ENCODE measurements around the gene ESPN.
"Not testable (repeated sequence)": the region's sequence is repeated elsewhere in the genome, so short reads cannot be mapped to it uniquely, and the experiment has no call there.

ESPN gene, protein sequence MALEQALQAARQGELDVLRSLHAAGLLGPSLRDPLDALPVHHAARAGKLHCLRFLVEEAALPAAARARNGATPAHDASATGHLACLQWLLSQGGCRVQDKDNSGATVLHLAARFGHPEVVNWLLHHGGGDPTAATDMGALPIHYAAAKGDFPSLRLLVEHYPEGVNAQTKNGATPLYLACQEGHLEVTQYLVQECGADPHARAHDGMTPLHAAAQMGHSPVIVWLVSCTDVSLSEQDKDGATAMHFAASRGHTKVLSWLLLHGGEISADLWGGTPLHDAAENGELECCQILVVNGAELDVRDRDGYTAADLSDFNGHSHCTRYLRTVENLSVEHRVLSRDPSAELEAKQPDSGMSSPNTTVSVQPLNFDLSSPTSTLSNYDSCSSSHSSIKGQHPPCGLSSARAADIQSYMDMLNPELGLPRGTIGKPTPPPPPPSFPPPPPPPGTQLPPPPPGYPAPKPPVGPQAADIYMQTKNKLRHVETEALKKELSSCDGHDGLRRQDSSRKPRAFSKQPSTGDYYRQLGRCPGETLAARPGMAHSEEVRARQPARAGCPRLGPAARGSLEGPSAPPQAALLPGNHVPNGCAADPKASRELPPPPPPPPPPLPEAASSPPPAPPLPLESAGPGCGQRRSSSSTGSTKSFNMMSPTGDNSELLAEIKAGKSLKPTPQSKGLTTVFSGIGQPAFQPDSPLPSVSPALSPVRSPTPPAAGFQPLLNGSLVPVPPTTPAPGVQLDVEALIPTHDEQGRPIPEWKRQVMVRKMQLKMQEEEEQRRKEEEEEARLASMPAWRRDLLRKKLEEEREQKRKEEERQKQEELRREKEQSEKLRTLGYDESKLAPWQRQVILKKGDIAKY

GRCh38 chr1:6424619-6425593, at the start of gene ESPN:
ESPN (plus strand) TSS chr1:6424776; CDS start chr1:6424956, 180 bp downstream.
- DNase-seq: no peak

- DNase-seq: peak; percentile 22
Observed at GRCh38 chr1:6378096-6378746, 46.4 kb upstream of the ESPN start.

DNA sequence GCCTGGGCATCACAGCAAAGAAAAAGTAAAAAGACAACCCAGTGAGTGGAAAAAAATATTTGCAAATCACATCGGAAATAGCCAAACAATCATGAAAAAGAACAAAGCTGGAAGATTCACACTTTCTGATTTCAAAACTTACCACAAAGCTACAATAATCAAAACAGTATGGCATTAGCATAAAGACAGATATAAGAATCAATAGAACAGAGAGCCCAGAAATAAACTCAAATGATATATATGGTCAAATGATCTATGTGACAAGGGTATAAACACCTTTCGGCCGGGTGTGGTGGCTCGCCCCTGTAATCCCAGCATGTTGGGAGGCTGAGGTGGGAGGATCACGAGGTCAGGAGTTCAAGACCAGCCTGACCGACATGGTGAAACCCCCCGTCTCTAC, 44.5 kb upstream of the ESPN start:
- no peak for DNase-seq

- no peak for DNase-seq
Observed at GRCh38 chr1:6384135-6384534, 40.4 kb upstream of the ESPN start.

DNA sequence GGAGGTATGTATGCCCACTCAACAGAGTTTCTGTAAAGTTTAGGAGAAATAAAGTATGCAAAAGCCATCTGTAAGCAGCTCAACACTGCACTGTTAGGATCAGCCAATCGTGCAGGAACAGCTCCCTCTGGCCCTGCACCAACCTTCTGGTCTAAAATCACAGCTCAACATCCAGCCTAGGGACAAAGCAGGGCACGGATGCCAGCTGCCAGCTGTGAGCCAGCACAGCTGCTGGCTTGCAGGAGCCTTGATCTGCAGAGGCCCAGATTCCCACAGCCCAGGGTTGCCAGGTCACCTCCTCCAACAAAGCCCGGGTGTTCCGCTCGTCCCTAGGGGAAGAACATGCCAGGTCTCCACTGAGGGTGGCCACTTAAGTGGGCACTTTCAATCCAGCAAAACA, 39.6 kb upstream of the ESPN start:
- peak; percentile 74 for DNase-seq

- DNase-seq: no peak
Observed at GRCh38 chr1:6385488-6386191, 38.9 kb upstream of the ESPN start.

DNA sequence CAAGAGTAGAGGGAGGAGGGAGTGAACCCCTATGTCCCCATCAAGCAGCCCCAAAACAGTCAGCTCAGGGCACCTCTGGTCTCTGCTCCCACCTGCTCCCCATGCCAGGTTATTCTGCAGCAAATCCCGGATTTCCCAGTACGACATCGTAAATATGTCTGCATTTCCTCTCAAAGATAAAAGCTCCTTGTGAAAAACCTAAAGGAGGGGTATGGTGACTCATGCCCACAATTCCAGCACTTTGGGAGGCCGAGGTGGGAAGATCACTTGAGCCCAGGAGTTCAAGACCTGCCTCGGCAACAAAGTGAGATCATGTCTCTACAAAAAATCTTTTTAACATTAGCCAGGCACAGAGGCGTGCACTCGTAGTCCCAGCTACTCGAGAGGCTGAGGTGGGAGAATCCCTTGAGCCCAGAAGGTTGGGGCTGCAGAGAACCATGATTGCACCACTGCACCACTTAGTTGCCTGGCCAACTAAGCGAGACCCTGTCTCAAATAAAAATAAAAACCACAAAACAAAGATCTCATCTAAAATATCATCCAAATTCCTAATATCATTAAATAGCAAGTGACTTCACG, 38.1 kb upstream of the ESPN start:
- DNase-seq: no peak

DNA sequence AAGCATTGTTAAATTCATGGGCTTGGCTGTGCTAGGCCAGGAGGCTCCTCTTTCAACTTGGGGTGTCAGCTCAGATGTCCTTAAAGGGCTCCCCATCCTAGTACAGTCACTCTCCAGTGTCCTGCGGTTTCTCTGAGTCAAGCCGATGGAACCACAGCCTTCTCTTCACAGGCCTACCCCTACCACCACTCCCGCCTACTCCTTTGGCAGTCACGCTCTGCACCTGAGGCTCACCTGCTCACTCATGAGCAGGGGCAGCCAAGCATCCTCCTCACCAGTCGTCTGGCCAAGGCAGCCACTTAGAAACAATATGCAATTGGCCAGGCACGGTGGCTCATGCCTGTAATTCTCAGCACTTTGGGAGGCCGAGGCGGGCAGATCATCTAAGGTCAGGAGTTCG, 34.6 kb upstream of the ESPN start:
- no peak for DNase-seq

DNA sequence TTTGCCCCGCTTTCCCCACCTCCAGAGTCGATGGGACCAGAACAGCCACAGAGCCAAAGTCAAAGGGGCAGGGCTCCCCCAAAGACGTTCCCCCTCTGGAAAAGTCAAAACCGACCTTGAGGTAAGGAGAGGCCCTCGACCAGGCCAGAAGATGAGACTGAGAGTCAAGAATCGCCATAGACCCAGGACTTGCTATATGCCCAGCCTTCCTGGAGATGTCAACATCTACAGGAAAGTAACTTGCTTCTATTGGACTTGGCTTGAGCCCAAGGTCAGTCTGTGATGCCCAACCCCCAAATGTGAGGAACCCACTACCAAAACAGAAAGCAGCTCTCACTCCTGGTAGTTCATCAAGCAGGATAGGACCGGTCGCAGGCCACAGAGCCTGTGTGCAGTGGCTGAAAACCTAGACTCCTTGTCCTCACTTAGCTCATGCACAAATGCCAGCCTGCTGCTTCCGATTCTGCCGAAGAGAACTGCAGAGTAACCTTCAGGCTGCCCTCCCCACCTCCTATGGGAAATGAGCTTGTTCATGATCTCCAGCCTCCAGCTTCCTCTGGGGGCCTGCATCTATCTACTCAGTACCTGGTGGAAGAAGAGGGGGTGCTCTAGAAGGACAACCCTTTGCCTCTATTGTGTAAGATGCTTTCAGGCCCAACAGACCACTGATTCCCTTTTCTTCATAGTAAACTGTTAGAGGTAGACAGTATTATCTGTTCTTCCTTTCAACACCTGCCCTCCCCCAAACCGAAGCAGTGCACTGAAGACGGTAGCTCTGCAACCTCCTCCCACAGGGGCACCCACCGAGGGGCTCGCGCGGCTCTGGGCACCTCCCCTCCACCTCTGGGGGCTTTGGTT, 32.4 kb upstream of the ESPN start:
- no peak for DNase-seq

DNA sequence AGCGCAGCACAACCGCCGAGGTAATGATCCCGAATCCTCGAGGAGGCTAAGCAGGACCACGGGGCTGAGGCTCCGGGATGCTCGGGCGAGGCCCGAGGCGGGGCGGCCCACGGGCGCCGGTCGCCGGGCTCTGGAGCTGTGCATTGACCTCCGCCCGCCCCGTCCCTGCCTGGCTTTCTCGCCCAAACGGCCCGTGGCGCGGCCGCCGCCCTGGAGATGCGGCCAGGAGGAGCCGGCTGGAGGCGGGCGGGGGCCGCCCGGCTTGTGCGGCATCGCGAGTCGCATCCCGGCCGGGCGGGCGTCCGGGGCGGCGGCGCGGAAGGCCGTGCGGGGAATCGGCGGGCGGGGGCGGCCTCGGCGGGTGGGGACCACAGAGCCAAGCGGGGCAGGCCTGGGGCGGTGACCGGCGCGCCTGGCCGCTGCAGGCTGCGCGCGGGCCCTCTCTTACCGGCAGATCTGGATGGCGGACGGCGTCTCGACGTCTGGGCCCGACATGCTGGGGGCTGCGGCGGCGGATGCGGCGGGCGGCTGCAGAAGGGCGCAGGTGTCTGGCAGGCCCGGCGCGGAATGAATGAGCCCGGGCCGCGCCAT, 31.7 kb upstream of the ESPN start:
- no peak for DNase-seq

DNA sequence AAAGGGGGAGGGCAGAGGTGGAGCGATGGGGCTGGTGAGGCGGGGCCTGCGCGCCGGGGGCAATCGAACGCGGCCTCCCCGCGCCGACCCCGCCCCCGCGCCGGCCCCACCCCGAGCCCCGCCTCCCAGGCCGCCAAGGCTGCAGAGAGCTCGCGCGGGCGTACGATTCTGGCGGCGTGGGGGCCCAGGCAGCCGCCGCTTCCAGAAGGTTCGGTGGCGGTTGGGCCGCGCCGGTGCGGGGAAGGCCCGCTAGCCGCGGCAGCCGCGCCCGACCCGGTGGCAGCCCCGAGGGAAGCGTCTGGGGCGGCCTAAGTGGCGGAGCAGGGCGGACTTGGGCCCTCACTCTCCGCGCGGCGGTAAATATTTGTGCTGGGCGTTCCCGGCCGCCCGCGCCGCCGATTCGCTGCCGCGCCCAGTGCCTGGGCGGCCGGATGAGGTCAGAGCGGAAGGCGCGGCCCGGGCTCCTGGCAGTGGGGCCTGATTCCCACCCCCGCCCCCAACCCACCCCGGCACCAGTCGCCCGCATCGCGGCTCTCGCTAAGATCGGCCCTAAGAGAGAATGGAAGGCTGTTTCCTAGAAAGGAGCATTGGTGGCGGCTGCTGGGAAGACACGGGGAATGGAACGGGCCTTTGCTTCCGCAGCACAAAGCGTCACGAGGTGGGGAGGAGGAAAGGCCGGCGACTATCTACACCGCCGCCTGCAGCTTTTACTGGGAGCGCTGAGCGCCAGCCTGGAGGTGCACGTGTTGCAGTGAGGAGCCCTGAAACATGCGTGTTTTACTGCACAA, 31.0 kb upstream of the ESPN start, which contains the start of gene ACOT7:
Gene ACOT7 (minus strand): TSS at position 368 of the 788 bp plus-strand sequence. CDS start 368 bp downstream, outside the sequence.
- peak; percentile 44 for DNase-seq

DNA sequence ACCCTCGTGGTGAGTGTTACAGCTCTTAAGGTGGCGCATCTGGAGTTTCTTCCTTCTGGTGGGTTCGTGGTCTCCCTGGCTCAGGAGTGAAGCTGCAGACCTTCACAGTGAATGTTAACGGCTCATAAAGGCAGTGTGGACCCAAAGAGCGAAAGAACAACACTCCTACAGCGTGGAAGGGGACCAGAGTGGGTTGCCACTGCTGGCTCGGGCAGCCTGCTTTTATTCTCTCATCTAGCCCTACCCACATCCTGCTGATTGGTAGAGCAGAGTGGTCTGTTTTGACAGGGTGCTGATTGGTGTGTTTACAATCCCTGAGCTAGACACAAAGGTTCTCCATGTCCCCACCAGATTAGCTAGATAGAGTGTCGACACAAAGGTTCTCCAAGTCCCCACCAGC, 29.4 kb upstream of the ESPN start:
- DNase-seq: not testable (repeated sequence)

DNA sequence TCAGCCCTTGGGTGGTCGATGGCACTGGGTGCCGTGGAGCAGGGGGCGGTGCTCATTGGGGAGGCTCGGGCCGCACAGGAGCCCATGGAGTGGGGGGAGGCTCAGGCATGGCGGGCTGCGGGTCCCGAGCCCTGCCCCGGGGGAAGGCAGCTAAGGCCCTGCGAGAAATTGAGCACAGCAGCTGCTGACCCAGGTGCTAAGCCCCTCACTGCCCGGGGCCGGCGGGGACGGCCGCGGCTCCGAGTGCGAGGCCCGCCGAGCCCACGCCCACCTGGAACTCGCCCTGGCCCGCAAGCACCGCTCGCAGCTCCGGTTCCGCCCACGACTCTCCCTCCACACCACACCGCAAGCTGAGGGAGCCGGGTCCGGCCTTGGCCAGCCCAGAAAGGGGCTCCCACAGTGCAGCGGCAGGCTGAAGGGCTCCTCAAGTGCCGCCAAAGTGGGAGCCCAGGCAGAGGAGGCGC, 28.8 kb upstream of the ESPN start:
- not testable (repeated sequence) for DNase-seq

DNA sequence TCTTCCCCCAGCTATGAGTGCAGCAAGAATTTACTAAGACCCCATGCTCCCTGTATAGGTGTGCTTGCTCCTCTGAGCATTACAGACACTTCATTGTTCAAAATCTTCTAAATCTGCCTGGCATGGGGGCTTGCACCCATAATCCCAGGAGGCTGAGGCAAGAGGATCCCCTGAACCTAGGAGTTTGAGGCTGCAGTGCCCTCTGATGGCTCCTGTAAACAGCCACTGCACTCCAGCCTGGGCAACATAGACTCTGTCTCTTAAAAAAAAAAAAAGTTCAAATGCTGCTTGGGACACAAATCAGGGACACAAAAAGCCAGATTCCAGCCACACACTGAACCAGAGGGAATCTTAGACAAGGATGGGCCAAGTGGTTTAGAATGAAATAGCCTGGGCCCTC, 27.6 kb upstream of the ESPN start:
- DNase-seq: no peak

DNA sequence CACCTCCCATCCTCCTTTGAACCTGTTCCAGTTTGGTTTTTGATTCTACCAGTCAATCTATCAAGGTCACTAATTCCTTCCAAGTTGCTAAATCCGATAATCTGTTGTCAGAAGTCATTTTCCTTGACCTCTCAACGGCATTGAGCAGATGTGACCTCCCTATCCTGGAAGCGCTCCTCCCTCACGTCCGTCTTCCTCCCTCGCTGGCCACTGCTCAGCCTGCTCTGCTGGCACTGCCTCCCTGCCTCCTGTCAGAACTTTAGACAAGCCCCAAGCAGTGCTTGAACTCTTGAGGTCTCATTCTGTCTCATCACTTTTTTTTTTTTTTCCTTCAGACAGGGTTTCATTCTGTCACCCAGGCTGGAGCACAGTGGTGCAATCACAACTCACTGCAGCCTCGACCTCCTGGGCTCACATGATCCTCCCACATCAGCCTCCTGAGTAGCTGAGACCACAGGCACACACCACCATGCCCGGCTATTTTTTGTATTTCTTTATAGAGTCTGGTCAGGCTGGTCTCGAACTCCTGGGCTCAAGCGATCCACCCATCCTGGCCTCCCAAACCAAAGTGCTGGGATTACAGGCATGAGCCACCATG, 26.6 kb upstream of the ESPN start:
- no peak for DNase-seq

GRCh38 chr1:6399294-6399693, 25.3 kb upstream of the ESPN start:
- DNase-seq: no peak

DNA sequence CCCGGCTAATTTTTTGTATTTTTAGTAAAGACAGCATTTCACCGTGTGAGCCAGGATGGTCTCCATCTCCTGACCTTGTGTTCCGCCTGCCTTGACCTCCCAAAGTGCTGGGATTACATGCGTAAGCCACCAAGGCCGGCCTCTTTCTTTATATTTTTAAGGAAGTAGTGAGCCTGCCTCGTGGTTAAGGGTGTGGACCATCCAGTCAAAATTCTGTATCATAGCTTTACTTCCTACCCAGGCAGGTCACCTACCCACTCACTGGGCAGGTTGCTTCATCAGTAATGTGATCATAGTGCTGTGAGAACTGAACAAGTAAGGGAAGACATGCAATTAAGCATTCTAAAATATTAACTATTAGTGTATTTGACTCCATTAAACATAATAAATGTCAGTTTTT, 22.9 kb upstream of the ESPN start:
- DNase-seq: no peak

DNA sequence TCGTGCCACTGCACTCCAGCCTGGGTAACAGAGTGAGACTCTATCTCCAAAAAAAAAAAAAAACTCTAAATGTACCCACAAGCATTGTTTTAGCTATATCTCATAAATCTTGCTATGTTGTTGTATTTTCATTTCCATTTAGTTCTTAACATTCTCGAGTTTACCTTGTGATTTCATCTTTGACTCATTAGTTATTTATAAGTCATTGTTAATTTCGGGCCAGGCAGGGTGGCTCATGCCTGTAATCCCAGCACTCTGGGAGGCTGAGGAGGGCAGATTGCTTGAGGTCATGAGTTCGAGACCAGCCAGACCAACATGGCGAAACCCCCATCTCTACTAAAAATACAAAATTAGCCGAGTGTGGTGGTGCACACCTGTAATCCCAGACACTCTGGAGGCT, 16.6 kb upstream of the ESPN start:
- DNase-seq: no peak
